SU-DHL-6 (cell line): ENCODE results near the gene SLC16A10.
"Not testable (repeated sequence)": the region's sequence is repeated elsewhere in the genome, so short reads cannot be mapped to it uniquely, and the experiment has no call there.

Experiments
- EZH2phosphoT487 ChIP-seq: fragments of 200-600 bp; sonication (generic), shearing (Covaris generic); conservative IDR thresholded peaks from 2 replicates; pipeline ENCODE4 v1.6.1; 2018; ENCODE audit warnings: mild to moderate bottlenecking, antibody characterized with exemption, low read length, moderate library complexity, mixed read lengths
- TF ChIP-seq, protein P1 (sequence below): fragments of 200-600 bp; sonication (generic); IDR thresholded peaks from one replicate; pipeline ENCODE4 v1.5.1; 2017; ENCODE audit warnings: antibody characterized with exemption, mild to moderate bottlenecking, low read length, moderate library complexity; ENCODE audit not compliant: insufficient read depth, poor library complexity, severe bottlenecking

DNA sequence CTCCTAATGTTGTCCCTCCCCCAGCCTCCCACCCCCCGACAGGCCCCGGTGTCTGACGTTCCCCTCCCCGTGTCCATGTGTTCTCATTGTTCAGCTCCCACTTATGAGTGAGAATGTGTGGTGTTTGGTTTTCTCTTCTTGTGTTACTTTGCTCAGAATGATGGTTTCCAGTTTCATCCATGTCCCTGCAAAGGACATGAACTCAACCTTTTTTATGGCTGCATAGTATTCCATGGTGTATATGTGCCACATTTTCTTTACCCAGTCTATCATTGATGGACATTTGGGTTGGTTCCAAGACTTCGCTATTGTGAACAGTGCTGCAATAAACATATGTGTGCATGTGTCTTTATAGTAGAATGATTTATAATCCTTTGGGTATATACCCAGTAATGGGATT is 24.4 kb upstream of the SLC16A10 start:
- TF ChIP-seq, protein P1, sequence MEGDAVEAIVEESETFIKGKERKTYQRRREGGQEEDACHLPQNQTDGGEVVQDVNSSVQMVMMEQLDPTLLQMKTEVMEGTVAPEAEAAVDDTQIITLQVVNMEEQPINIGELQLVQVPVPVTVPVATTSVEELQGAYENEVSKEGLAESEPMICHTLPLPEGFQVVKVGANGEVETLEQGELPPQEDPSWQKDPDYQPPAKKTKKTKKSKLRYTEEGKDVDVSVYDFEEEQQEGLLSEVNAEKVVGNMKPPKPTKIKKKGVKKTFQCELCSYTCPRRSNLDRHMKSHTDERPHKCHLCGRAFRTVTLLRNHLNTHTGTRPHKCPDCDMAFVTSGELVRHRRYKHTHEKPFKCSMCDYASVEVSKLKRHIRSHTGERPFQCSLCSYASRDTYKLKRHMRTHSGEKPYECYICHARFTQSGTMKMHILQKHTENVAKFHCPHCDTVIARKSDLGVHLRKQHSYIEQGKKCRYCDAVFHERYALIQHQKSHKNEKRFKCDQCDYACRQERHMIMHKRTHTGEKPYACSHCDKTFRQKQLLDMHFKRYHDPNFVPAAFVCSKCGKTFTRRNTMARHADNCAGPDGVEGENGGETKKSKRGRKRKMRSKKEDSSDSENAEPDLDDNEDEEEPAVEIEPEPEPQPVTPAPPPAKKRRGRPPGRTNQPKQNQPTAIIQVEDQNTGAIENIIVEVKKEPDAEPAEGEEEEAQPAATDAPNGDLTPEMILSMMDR = not testable (repeated sequence)
- TF ChIP-seq EZH2phosphoT487 = not testable (repeated sequence)
